GM19351 (cell line): Measurements from ENCODE around the gene PHACTR4.
"Not testable (repeated sequence)": the region's sequence is repeated elsewhere in the genome, so short reads cannot be mapped to it uniquely, and the experiment has no call there.

Source experiments
- ATAC-seq: cut with Tn5 transposase; IDR thresholded peaks from one replicate; pipeline ENCODE4 v1.9.1; 2021; ENCODE audit warnings: mild to moderate bottlenecking, moderate library complexity; ENCODE audit not compliant: unreplicated experiment

Gene PHACTR4

GRCh38 chr1:28519946-28520725 lies 150.6 kb downstream of the PHACTR4 start:
- ATAC-seq = no peak

DNA sequence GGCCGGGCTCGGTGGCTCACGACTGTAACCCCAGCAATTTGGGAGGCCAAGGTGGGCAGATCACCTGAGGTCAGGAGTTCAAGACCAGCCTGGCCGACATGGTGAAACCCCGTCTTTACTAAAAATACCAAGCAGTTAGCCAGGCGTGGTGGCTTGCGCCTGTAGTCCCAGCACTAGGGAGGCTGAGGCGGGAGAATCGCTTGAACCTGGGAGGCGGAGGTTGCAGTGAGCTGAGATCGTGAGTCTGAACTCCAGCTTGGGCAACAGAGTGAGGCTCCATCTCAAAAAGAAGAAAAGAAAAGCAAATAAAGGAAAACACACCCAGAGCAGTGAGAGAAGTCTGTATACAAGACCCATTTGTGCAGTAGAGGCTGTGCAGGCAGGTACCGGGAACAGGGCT lies 151.3 kb downstream of the PHACTR4 start:
- ATAC-seq = not testable (repeated sequence)

GRCh38 chr1:28521502-28522164 lies 152.1 kb downstream of the PHACTR4 start:
- no peak for ATAC-seq

- ATAC-seq = not testable (repeated sequence)
These were observed 153.0 kb downstream of the PHACTR4 start for GRCh38 chr1:28522537-28522936.

- not testable (repeated sequence) for ATAC-seq
These were observed 155.6 kb downstream of the PHACTR4 start for GRCh38 chr1:28525002-28525642.

DNA sequence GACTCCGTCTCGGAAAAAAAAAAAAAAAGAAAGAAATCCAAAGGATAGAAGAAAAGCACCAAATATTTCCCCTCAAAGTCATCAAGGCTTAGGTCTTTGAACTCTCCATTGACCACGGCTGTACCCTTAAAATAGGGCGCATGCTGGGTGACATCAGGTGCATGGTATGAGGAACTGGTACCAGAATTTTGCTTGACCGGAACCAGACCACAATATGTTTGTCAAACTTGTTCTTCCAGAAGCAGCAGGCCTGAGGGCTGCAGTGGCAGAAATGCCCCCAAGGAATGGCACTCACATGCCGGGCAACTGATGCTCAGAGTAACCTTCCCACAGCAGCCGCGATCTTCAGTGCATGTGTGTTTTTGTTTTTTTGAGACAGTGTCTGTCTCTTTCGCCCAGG lies 157.3 kb downstream of the PHACTR4 start:
- no peak for ATAC-seq

DNA sequence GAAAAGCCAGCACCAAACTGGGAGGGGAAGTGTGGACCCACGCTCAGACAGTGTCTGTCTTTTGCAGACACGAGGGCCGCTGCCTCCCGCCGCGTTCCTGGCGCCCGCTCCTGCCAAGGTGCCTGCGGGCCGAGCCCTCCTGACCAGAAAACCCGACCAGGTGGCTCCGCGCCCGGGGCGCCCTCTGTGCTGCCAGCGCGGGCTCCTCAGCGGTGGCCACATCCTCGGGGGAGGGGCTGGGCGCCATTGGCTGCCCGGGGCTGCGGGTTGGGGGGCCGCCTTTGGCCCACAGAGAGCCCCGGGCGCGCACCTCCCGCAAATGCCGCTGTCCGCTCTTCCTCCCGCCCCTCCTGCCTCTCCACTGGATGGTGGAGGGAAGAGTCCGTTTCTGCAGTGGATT lies 160.9 kb downstream of the PHACTR4 start:
- ATAC-seq = no peak

- ATAC-seq = no peak
These were observed 165.1 kb downstream of the PHACTR4 start for GRCh38 chr1:28534671-28535070.

DNA sequence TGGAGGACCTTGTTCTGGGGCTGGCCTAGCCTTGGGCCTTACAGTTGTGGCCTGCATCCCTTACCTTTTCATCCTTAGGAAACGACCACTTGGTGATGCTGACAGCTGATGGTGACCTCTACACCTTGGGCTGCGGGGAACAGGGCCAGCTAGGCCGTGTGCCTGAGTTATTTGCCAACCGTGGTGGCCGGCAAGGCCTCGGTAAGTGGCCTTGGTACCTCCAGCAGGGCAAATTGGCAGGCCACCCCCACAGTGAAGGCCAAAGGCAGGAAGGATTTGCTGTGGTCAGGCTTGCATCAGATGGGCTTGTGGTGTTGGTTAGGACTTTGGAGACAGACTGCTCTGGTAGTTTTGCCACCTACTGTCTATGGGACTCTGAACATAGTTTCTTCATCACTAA lies 165.6 kb downstream of the PHACTR4 start:
- ATAC-seq = no peak

DNA sequence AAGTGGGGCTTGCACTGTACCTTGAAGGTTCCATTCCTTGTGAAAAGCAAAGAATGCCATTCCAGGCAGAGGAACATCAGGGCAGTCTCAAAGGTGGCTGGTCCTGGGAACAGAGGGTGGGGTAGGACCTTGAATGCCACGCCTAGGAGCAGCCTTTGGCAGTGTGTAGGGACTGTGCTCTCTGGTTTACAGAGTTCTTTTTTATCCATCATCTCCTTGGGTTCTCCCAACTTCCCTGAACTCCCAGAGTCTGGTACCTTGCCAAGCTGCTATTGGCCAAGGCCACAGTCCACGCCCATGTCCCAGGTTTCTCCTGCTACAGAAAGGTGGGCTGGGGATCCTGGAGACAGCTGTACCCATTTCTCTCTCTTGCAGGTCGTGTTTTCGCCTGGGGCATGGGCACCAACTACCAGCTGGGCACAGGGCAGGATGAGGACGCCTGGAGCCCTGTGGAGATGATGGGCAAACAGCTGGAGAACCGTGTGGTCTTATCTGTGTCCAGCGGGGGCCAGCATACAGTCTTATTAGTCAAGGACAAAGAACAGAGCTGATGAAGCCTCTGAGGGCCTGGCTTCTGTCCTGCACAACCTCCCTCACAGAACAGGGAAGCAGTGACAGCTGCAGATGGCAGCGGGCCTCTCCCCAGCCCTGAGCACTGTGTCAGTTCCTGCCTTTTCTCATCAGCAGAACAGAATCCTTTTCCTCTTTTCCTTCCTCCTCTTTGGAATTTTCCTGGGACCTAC lies 168.1 kb downstream of the PHACTR4 start:
- no peak for ATAC-seq

DNA sequence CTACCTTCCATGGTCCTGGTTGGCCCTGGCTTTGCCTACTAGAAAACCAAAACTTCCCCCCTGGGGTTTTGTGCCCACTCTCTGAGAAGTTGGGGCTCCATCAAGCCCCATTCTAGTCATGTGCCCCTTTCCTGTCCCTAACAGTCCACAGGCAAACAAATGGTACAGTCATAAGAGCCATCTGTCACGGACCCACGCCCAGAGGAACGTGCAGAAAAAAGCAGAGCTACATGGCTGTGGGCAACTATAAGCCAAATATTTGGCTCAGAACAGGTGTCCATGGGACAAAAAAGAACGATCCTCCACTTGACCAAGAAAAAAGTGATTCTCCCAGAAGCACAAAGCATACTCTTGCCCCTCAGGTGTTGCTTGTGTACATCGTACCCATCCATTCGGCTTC lies 168.7 kb downstream of the PHACTR4 start:
- no peak for ATAC-seq

DNA sequence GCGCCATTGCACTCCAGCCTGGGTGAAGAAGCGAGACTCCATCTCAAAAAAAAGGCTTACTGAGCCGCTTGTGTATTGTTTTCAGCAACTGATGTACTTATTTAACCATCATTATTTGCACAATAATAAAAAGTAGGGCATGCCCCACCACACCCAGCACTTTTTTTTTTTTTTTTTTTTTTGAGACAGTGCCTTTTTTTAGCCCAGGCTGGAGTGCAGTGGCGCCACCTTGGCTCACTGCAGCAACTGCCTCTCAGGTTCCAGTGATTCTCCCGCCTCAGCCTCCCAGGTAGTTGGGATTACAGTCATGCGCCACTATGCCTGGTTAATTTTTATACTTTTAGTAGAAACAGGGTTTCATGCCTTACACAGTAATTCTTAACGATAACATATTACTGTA lies 171.1 kb downstream of the PHACTR4 start:
- ATAC-seq = no peak

DNA sequence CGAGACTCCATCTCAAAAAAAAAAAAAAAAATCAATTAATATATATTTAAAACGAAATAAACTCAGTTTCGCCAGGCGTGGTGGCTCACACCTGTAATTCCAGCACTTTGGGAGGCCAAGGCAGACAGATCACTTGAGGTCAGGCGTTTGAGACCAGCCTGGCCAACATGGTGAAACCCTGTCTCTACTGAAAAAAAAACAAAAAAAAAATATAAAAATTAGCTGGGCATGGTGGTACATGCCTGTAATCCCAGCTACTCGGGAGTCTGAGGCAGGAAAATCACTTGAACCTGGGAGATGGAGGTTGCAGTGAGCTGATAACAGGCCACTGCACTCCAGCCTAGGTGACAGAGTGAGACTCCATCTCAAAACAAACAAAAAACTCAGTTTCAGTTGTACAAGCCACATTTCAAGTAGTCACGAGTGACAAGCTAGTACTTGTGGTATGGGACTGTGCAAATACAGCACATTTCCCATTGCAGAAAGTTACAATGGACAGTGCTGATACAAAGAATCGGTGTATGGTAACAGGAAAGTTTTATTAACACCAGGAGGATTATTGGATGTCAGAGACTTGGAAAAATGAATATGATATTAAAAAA lies 172.0 kb downstream of the PHACTR4 start:
- not testable (repeated sequence) for ATAC-seq

GRCh38 chr1:28545246-28545628 lies 175.7 kb downstream of the PHACTR4 start:
- no peak for ATAC-seq

DNA sequence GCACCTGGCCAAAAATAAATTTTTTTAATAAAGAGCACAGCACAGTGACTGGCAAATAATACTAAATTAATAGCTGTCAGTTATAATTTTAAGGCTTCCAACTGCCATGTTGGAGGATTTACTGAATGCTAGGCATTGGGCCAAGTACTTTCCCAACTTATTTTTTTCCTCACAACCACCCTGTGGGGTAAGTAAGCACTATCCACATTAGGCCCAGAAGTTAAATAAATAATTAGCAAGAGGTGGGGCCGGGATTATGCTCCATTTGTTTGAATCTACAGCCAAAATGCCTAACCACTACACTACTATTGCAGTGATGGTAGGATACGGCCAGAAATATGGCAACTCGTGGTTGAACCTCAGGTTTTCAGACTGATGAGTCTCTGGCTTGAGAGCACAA lies 178.8 kb downstream of the PHACTR4 start:
- no peak for ATAC-seq
